Endothelial cell (in vitro differentiated cells): ENCODE data around the gene ZMIZ1. TPM values are rescaled to one million over a fixed set of nuclear protein-coding genes. Genes with fewer than 3 reads are reported as not detected.

ENCODE experiments used
- DNase-seq: peaks from one replicate; pipeline ENCODE4 v3.0.0; 2021; ENCODE audit warnings: low spot score
- H3K27ac Mint-ChIP-seq: one replicate; pipeline ENCODE4 v1.8.0; 2021; ENCODE audit warnings: mixed read lengths, inconsistent platforms; ENCODE audit not compliant: unreplicated experiment
- H3K27me3 Mint-ChIP-seq: one replicate; pipeline ENCODE4 v1.8.0; 2021; ENCODE audit warnings: mild to moderate bottlenecking, moderate library complexity, mixed read lengths, inconsistent platforms; ENCODE audit not compliant: unreplicated experiment
- H3K36me3 Mint-ChIP-seq: one replicate; pipeline ENCODE4 v1.8.0; 2021; ENCODE audit warnings: mild to moderate bottlenecking, low read depth, mixed read lengths, inconsistent platforms; ENCODE audit not compliant: unreplicated experiment
- H3K4me1 Mint-ChIP-seq: one replicate; pipeline ENCODE4 v1.8.0; 2021; ENCODE audit warnings: mild to moderate bottlenecking, mixed read lengths, inconsistent platforms; ENCODE audit not compliant: unreplicated experiment
- H3K4me3 Mint-ChIP-seq: one replicate; pipeline ENCODE4 v1.8.0; 2021; ENCODE audit warnings: mild to moderate bottlenecking, mixed read lengths, inconsistent platforms; ENCODE audit not compliant: unreplicated experiment
- H3K9me3 Mint-ChIP-seq: one replicate; pipeline ENCODE4 v1.8.0; 2021; ENCODE audit warnings: mixed read lengths, inconsistent platforms; ENCODE audit not compliant: unreplicated experiment
- total RNA-seq: library from RNA; stranded (reverse); fragmentation: NEBNext Ultra II Directional; extraction: Animal tissue kit (Norgen Biotek cat#: 25700); gene quantifications from one replicate; pipeline ENCODE4 v1.2.1, GENCODE V29; 2021; ENCODE audit not compliant: unreplicated experiment
- TF ChIP-seq, protein P1 (sequence below): fragments of 200-600 bp; sonication (generic); IDR thresholded peaks from one replicate; pipeline ENCODE4 v1.5.0; 2021; ENCODE audit warnings: antibody characterized with exemption; ENCODE audit not compliant: unreplicated experiment

ZMIZ1 gene
- total RNA-seq, 1 donor from 2014 or later: 102 TPM

GRCh38 chr10:79305988-79306387, 237.2 kb downstream of the ZMIZ1 start:
- no peak overlapping the region for H3K4me3 Mint-ChIP-seq
- peaks cover 22% of the 10 kb centered on the region for H3K27me3 Mint-ChIP-seq
- no peaks in the 10 kb centered on the region for H3K9me3 Mint-ChIP-seq
- H3K4me1 Mint-ChIP-seq: peaks cover 4% of the 10 kb centered on the region
- H3K36me3 Mint-ChIP-seq: peaks cover 35% of the 10 kb centered on the region
- DNase-seq: no peak
- TF ChIP-seq, protein P1, sequence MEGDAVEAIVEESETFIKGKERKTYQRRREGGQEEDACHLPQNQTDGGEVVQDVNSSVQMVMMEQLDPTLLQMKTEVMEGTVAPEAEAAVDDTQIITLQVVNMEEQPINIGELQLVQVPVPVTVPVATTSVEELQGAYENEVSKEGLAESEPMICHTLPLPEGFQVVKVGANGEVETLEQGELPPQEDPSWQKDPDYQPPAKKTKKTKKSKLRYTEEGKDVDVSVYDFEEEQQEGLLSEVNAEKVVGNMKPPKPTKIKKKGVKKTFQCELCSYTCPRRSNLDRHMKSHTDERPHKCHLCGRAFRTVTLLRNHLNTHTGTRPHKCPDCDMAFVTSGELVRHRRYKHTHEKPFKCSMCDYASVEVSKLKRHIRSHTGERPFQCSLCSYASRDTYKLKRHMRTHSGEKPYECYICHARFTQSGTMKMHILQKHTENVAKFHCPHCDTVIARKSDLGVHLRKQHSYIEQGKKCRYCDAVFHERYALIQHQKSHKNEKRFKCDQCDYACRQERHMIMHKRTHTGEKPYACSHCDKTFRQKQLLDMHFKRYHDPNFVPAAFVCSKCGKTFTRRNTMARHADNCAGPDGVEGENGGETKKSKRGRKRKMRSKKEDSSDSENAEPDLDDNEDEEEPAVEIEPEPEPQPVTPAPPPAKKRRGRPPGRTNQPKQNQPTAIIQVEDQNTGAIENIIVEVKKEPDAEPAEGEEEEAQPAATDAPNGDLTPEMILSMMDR: no peak
- no peak overlapping the region for H3K27ac Mint-ChIP-seq

DNA sequence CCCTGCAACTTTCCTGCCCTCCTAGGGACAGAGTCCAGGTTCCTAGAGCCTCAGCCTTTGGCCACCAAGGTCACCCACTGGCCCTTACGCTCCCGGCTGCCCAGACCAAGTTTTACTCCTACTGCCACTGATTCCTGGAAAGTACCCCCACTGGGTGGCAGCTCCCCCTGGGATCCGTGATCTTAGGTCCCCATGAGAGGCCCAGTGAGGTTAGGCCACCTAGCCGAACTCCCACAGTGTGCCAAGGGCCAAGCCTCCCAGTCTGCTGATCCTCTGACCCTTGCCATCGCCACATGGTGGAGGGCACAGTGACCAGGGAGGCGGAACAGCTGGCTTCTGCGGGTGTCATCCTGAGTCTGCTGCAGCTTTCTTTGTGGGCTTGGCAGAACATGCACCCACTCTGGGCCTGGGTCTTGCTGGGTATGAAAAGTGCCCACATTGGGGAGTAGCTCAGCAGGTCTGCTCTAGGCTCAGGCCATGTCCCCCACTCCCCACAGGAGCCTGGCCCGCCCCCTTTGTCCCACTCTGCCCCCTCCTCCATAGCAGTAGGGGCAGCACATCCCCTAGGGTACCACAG, 238.0 kb downstream of the ZMIZ1 start:
- DNase-seq: no peak
- Mint-ChIP-seq H3K36me3 (peaks cover 28% of the 10 kb centered on the region), H3K4me1 (peaks cover 4% of the 10 kb centered on the region), H3K9me3 (no peaks in the 10 kb centered on the region), H3K27ac (no peak overlapping the region), H3K27me3 (peaks cover 17% of the 10 kb centered on the region), H3K4me3 (no peak overlapping the region)
- TF ChIP-seq, protein P1: no peak

DNA sequence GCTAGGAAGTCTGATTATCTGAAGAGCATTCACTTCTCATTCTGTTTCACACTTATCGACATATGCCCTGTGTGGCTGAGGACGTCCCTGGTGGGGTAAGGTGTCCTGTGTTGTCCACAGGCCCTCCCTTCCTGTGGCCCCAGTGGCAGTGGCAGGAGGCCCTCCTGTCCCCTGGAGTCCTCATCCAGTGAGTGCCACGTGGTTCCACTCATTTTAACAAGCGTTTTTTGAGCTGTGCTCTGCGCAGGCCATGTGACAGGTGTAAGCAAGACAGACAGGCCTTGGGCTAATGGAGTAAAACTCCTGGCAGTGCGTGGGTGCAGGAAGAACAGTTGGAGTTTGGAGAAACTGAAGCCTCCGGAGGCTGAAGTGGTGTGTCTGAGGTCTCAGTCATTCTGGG, 239.2 kb downstream of the ZMIZ1 start:
- no peaks in the 10 kb centered on the region for H3K9me3 Mint-ChIP-seq
- TF ChIP-seq, protein P1: no peak
- no peak overlapping the region for H3K27ac Mint-ChIP-seq
- DNase-seq: no peak
- H3K36me3 Mint-ChIP-seq: peaks cover 26% of the 10 kb centered on the region
- peaks cover 19% of the 10 kb centered on the region for H3K27me3 Mint-ChIP-seq
- H3K4me3 Mint-ChIP-seq: peak overlapping the region; percentile 42
- H3K4me1 Mint-ChIP-seq: peaks cover 4% of the 10 kb centered on the region

- Mint-ChIP-seq H3K9me3 (no peaks in the 10 kb centered on the region), H3K4me3 (peak overlapping the region; percentile 51), H3K36me3 (peaks cover 28% of the 10 kb centered on the region), H3K4me1 (peaks cover 4% of the 10 kb centered on the region), H3K27ac (no peak overlapping the region), H3K27me3 (peaks cover 29% of the 10 kb centered on the region)
- no peak for DNase-seq
- TF ChIP-seq, protein P1: no peak
These were observed 240.4 kb downstream of the ZMIZ1 start for GRCh38 chr10:79308969-79309665.

DNA sequence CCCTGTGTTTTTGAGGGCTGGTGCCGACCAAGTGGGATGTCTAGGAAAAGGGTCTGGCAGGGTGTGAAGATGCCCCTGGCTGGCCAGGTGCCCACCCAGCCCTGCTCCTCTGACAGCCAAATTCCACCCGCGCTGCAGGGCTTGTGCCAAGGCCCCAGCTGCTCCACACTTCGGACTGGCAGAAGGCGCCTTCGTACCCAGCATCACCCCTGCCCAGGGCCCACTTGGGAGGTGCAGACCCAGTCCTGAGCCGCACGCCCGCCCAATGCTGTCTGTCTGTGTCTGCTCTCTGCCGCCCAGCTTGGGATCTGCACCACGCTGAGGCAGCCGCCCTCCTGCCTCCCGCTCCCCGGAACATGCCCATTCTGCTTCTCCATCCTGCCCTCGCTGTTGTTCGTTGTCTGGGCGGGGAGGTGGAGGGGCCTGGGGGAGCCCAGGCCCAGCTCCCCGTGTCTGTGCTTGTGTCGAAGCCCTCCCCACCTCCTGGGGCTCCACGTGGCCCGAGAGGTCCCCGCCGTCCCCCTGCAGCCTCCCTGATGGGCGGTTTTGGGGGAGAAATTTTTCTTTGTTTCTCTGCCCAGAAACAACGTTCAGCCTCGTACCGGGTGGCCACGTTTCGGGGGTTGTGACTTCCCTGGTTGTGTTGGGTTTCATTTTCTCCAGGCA, 241.6 kb downstream of the ZMIZ1 start:
- H3K27me3 Mint-ChIP-seq: peaks cover 31% of the 10 kb centered on the region
- H3K36me3 Mint-ChIP-seq: peaks cover 25% of the 10 kb centered on the region
- peaks cover 4% of the 10 kb centered on the region for H3K4me1 Mint-ChIP-seq
- TF ChIP-seq, protein P1: no peak
- peak overlapping the region; percentile 65 for H3K4me3 Mint-ChIP-seq
- no peaks in the 10 kb centered on the region for H3K9me3 Mint-ChIP-seq
- peak overlapping the region; percentile 9 for H3K27ac Mint-ChIP-seq
- no peak for DNase-seq
